Myocyte (in vitro differentiated cells): ENCODE data around the gene ANGEL2. TPM values are rescaled to one million over a fixed set of nuclear protein-coding genes. Genes with fewer than 3 reads are reported as not detected.
"Not testable (repeated sequence)": the region's sequence is repeated elsewhere in the genome, so short reads cannot be mapped to it uniquely, and the experiment has no call there.

ENCODE experiments used
- DNase-seq: peaks from one replicate; pipeline ENCODE4 v3.0.0-alpha.2; 2012; ENCODE audit warnings: low read depth
- total RNA-seq: library from RNA; depleted of rRNA; stranded (reverse); fragments of >200 nt; gene quantifications from 2 replicates; pipeline ENCODE4 v1.2.3, GENCODE V29; 2014

Gene ANGEL2
- total RNA-seq, 1 donor from 2014 or later, result 36.3 TPM

DNA sequence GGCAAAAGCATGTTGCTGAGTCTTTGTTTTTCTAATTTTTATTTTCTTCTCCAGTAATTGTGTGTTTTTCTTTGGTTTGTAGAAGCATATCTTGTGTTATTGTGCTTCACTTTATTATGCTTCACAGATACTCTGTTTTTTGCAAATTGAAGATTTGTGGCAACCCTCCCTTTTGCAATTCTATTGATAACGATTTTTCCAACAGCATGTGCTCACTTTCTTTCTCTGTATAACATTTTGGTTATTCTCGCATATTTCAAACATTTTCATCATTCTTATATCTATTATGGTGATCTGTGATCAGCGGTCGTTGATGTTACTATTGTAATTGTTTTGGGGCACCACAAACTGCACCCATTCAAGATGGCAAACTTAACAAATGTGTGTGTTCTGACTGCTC lies 3.8 kb upstream of the ANGEL2 start:
- DNase-seq, result no peak

DNA sequence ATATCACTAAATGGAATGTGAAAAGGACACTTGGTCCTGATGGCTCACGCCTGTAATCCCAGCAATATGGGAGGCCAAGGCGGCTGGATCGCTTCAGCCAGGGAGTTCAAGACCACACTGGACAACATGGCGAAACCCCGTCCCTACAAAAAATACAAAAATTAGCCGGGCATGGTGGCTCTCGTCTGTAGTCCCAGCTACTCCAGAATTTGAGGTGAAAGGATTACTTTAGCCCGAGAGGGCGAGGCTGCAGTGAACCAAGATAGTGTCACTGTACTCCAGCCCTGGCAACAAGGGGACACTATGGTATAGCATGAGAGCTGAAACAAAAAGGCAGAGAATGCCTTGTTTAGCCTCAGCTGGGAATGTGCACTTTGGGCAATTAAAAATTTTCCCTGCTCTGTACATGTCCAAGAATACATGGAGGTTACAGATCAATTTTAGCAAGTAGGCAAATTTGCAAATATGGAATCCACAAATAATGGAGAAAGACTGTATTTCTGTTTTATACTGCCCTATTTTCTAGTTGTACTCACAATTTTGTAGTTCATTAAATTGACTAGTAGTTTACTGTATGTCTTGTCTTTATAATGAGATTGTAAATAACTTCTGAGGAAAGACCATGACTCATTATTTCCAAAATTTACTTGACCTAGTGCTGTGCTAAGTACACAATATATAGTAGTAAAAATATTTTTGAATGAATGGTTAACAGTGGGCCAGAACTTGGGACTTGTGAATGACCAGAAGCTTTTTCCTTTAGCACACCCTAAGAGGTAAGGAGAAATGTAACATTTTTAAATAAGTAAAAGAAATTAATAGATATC lies 2.0 kb upstream of the ANGEL2 start:
- no peak for DNase-seq

DNA sequence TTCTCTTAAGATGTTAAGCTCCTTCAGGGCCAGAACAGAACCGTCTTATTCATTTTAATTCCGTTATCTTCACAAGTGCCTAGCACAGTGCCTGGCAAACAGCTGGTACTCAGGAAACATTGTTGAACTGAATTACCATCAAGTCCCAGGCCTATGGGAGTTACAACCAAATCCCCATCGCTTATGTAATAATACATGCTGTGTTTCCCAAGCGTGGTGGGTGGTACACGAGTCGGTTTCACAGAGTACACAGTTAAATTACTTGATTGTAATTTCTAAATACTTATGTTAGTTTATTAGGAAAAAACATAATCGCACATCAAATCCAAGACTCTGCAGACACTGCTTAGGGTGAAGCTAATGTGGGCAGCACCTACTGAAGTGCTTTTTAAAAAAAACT lies 1.0 kb downstream of the ANGEL2 start:
- DNase-seq, result peak; percentile 5

DNA sequence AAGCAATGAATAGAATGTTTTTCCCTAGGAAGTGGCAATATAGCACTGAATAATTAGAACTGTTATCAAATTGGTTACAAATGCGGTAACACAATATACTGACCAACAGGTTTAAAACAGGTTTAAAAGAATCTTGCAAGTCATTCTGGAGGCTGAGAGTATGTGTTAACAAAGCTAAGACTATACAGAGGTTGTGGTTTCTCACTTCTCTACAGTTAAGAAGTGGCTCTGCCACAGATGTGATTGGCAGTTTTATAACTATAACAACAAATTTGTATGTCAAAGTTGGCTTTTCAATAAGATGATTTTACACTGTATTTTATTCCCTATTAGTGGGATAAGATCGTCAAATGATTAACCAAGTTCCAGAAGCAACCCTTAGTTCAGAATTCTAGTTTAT lies 7.1 kb downstream of the ANGEL2 start:
- DNase-seq, result no peak

DNA sequence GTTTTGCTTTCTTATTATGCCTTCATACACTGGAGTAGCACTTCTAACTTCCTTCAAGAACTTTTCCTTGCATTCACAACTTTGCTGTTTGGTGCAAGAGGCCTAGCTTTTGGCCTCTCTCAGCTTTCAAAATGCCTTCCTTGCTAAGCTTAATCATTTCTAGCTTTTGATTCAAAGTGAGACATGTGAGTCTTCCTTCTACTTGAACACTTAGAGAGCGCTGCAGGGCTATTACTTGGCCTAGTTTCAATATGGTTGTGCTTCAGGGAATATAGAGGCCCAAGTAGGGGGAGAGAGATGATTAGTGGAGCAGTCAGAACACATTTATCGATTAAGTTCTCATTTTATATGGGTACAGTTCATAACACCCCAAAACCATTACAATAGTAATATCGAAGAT lies 12.4 kb downstream of the ANGEL2 start:
- no peak for DNase-seq

DNA sequence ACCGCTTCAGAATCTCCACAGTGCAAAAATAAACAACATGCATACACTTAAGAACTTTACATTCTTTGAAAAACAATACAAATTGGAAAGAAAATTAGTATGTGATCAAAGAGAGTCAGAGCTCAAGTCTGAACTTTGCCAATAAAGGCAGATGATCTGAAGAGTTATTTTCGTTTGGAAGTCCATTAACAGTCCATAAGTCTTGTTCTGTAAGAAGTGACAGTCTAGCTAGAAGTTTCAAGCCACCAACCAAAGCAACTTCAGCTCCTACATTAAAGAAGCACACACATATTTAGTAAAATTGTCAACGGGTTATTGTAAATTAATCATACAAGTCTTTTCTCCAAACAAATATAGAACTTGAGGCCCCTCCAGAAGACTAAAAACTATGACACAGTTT lies 20.7 kb downstream of the ANGEL2 start:
- no peak for DNase-seq

DNA sequence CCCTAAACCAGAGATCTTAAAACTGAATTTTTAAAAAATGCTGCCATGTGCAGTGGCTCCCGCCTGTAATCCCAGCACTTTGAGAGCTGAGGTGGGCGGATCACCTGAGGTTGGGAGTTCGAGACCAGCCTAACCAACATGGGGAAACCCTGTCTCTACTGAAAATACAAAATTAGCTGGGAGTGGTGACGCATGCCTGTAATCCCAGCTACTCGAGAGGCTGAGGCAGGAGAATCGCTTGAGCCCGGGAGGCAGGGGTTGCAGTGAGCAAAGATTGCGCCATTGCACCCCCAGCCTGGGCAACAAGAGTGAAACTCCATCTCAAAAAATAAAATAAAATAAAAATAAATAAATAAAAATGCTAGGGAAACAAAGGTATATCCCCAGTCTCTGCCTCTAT lies 21.7 kb downstream of the ANGEL2 start:
- DNase-seq, result not testable (repeated sequence)

DNA sequence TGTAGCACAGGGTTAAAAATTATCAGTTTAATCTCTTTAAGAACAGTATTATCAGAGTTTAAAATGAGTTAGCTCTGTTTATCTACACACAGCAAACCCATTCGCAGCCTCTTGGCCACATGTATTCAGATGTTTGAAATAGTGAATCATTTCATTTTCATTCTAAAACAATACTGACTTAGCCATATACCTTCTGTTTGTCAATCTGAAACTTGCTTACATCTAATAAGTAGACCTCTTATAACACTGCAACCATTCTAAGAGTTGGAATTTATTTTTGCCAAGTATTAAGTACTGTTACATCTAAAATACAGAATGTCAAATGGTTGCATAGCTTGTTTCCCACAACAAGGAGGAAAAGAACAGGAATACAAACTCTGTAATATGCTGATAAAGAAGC lies 25.4 kb downstream of the ANGEL2 start:
- DNase-seq, result no peak

DNA sequence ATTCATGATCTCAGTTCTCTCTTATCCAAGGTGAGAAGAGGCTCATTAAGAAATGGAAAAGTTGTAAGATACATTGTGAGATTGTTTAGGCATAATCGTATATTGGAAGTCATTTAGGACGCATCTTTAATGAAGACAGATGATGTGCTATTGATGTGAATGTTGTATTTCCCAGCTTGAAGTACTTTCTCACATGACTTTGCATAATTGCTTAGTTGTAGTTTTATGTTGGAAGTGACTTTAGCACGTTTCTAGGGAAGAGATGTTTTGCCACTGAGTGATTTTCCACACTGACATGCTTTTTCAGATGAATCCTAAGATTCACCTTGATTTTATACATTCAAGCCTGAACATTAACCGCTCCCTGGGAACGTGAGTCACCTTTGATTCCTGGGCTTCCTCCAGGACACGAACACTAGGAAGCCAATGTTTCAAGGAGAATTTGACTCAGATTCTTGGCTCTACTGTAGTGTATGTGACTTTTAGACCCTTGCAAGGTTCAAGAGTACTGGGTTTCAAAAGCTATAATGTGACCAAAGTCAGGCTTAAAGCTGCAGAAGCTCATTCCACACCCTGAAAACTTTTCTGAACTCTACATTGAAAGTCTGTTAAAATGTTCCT lies 27.9 kb downstream of the ANGEL2 start:
- DNase-seq, result no peak

DNA sequence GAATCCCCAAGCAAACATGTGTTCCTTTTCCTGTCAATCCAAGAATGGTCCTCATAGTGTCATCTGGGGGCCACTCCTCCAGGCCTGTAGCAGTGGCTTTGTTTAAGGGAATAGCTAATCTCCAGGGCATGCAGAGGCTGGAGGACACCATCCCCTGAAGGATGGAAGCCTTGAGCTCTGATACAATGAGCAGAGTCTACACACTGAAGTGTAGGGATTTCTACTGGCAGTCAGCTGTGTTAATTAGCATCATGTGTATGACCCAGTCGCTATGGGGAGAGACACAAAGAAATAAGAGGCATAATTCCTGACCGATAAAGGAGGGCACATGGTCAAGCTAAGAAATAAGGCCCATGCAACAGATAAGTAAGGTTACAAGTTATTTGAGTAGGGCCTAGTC lies 29.1 kb downstream of the ANGEL2 start:
- DNase-seq, result no peak

DNA sequence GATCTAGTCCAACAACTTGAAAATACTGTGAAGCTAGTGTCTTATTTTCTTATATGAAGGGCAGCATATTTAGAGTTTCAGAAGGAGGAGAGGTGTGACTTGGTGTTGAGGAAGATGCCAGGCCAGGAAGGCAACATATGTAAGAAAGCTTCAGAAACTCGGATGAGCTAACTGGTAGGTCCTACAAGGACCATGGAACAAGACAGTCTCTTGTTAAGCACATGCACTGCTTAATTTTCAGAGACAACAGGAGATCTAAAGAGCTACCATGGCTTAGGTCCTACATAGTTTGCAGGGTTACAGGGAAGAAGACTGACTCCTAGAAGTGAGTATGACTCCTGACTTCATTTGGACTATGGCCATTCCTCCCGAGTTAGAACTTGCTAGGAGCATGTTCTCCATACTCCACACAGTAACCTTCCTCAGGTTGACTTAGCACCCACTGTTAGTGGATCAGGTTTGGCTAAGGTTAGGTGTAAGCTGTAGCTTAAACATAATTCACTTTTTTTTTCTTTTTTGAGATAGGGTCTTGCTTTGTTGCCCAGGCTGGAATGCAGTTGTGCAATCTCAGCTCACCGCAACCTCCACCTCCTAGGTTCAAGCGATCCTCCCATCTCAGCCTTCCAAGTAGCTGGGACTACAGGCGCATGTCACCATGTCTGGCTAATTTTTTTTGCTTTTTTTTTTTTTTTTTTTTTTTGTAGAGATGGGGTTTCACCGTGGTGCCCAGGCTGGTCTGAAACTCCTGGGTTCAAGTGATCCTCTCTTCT lies 31.0 kb downstream of the ANGEL2 start:
- DNase-seq, result no peak

DNA sequence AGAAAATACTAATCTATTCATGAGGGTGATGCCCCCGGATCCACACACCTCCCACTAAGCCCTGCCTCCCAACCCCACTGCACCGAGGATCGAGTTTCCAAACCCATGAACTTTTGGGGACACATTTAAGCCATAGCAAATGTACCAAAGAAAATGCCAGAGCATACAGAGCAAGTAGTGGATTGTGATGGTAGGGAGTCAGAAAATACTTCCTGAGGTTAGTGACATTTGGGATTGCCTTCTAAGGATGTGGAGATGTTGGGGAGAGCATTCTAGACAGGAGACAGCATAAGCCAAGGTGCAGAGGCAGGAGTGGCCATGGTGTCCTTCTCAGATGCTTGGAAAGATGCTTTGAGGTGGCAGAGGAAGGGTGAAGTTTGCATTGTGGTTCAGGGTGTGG lies 32.2 kb downstream of the ANGEL2 start:
- no peak for DNase-seq

DNA sequence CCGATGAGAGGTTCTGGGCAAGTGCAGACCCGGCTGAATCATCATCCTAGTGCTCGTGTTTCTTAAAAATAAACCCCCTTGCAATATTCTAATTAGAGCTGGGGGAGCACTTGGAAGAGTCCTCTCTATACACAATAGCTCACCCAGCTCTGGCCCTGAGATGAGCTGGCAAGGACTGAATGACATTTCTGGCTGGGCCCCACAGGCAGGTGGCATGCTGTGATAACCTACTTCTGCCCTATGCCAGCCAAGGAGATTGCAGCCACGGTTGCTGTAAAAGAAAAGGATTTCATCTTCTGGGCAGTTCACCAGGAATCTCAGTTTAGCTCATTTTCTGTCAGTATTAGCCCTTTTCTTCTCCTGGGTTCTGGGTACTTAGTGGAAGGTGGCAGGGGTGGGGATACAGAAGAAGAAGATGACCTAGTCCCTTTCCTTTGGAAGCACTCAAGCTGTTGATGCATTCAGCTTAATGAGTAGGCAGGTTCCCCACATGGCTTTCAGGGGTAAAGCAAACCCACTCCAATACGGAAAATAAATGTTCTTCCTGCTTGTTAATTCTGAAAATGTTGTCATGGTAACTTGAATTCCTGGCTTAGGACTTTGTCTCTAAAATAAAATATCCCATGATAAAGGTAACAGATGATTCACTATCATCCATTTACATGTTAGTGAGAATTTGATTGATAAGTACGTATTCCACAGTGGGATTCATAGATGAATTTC lies 33.1 kb downstream of the ANGEL2 start:
- DNase-seq, result peak; percentile 91

DNA sequence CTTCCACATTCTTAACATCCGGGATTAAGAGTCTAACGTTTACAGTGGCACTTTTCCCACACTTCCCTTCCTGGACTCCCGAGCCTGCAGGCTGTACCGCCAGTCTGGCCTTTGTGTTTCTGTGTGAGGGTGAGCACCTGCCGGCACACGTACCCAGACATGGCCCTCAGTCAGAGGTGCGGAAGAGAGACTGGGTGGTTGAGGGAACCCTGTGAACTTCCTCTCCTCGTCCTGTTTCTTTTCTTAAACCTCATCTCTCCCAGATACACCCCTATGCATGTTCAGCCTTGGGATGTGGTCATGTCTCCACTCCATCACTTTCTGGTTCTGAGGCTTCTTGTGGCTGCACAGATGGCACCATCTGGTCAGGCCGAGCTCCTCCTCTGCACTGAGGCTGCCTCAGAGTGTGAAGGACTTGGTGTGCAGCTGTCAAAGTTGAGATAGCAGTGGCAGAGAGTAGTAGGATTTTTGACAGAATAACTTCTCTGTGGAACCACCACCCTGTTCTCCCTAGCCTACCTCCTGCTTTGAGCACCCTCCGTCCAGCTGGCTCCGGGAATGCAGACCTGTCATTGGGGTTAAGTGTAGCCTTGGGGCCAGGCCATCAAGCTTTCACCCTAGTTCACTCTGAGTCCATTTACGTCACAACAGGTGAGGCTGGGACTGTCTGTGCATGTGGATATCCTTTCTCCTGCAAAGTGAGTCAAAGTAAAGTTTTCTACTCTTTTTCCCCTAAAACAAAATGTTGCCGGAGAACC lies 33.9 kb downstream of the ANGEL2 start:
- peak; percentile 97 for DNase-seq

DNA sequence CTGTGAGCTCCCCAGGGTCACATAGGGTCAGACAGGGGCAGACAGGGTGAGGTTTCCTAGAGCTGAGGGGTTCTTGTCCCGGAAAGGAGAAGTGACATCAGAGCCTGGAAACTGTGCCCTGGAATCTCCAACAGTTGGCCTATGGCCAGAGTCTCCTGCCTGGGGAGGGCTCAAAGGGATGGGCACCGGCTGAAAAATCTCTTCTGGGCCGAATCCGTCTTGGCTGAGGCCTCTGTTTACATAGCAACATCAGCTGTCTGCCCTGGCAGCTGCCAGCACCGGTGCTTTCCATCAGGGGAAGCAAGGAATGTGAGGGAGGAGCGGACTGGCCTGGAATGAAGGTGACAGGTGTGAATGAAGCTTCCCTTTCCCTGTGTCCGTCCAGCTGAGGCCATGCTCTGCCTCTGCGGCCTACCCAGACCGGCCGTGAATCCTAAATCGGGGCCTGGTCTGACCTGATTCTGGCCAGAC lies 34.6 kb downstream of the ANGEL2 start:
- peak; percentile 99 for DNase-seq

DNA sequence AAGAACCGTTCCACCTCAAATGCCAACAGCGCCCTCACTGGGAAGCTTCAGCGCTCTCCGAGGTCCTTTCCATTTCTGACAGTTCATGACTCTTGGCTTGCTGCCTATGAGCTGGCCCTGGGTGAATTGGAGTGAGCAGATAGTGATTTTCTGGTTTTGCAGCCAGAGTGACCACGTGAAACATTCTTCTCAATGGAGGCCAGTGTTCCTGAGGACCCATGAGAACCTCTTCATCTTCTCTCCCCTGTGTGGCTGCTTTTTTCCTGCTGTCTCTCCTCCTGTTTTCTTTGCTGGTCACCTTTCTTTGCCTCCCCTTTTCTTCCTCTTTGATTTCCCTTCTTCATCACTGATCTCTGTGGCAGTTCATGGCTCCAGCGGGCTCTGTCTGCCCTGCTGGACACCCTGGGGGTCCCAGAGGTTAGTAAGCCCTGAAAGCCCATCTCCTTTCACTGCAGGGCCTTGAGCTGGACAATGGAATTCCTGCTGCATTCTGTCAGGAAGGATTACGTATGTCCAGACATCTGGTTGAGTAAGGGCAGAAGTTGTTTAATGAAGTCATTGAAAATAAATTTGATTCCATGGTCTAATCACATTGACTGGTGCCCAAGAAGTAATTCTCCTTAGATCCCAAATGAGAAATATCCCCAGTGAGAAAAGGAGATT lies 35.4 kb downstream of the ANGEL2 start:
- DNase-seq, result peak; percentile 92

DNA sequence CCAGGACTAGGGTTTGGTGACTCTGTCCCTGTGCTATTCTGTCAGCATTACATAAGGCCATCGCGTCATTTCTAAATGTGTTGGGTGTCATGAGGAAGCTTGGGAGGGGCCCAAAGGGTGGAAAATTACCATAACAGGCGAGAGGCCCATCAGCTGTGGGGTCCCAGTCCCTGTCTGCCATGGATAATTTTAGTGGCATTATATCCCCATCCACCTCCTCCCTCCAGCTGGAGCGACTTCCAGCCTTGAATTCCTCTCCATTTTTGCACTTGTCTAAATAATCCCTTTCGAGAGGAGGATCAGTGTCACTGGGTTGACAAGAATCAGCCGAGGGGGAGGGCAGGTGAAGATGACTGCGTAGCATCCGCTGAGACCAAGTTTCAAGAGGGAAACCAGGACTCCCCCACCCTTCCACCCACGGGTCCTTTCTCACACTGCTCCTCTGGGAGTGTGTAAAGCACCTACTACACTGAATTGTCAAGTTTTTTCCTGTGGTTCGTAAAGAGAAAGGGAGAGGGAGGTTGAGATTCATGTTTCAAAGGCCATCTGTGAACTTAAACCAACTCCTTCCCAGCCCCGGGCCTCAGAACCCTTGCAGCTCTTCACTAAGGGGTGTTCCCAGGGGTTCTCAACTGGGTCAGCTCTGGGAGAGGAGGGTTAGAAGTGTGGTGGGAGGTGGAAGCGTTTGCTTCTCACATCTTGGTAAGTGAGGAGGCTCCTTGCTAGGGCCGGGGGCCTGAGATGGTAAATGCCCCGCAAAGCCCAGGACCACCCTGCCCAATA lies 36.1 kb downstream of the ANGEL2 start:
- peak; percentile 94 for DNase-seq

DNA sequence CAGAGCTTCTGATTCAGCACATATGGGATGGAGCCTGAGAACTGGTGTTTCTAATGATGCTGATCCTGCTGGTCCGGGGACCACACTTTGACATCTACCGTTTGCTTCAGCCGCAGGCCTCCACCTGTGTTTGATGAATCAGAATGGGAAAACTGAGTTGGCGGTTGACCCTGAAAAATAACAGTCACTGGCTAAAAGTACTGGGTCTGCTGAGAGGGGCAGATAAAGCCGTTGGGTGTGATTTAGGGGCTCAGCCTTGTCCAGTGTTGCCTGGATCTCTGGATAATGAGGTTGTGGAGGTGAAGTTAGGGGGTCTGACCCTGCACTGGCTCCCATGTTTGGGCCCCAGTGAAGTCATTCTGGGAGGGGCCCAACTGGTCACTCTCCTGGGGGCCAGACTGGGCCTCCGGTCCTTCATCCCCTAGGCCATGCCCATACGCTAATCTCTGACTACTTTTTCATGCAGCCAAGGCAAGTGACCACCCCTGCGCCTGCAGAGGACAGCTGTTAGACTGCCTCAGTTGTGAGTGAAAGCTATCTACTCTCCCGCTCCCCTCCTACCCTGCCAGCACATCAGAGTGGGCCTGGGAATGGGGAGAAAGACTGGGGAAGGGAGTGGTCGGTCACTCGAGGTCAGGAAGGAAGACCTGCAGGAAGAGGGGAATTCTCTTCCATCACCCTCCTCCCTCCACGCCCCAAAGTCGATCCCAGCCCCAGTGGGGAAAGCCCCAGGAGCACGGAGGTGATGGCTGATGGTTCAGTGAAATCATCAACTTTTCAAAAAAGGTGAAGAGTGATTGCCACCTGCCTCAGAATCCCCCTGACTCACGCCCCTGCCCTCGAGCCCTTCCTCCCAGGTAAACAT lies 37.7 kb downstream of the ANGEL2 start:
- DNase-seq, result peak; percentile 54
